ENCODE results near the gene INSM2. TPM values are rescaled to one million over a fixed set of nuclear protein-coding genes. Genes with fewer than 3 reads are reported as not detected.

The INSM2 gene
- not detected in 2 replicates for total RNA-seq

- peak; percentile 55 for DNase-seq
- no peaks in the 10 kb centered on the region for H3K9me3 Mint-ChIP-seq
- ATAC-seq (ENCODE audit: low read depth): peak; percentile 76
- H3K4me1 Mint-ChIP-seq: peaks cover 16% of the 10 kb centered on the region
- peak within 1 kb of the TSS; percentile 81 for H3K4me3 Mint-ChIP-seq
- H3K27ac Mint-ChIP-seq: no peak within 1 kb of the TSS
- peaks cover 41% of the 10 kb centered on the region for H3K27me3 Mint-ChIP-seq
- peaks cover 5% of the 10 kb centered on the region for H3K36me3 Mint-ChIP-seq (ENCODE audit: low read depth)
- CTCF ChIA-PET: no interaction called here
- TF ChIP-seq, protein P1, sequence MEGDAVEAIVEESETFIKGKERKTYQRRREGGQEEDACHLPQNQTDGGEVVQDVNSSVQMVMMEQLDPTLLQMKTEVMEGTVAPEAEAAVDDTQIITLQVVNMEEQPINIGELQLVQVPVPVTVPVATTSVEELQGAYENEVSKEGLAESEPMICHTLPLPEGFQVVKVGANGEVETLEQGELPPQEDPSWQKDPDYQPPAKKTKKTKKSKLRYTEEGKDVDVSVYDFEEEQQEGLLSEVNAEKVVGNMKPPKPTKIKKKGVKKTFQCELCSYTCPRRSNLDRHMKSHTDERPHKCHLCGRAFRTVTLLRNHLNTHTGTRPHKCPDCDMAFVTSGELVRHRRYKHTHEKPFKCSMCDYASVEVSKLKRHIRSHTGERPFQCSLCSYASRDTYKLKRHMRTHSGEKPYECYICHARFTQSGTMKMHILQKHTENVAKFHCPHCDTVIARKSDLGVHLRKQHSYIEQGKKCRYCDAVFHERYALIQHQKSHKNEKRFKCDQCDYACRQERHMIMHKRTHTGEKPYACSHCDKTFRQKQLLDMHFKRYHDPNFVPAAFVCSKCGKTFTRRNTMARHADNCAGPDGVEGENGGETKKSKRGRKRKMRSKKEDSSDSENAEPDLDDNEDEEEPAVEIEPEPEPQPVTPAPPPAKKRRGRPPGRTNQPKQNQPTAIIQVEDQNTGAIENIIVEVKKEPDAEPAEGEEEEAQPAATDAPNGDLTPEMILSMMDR (IDR thresholded peaks at IDR 0.05): no peak
- intact Hi-C loops (cut with micrococcal nuclease): loop anchor here (5.0 to 10.0 kb wide), 4 partner anchors 96 to 489 kb away; partner anchors contain the start of genes FAM177A1 and RALGAPA1
- POLR2A ChIA-PET: no interaction called here
Measured at GRCh38 chr14:35533357-35534207, at the start of gene INSM2. INSM2 (plus strand) TSS chr14:35534164; CDS start chr14:35534253, 89 bp downstream.

DNA sequence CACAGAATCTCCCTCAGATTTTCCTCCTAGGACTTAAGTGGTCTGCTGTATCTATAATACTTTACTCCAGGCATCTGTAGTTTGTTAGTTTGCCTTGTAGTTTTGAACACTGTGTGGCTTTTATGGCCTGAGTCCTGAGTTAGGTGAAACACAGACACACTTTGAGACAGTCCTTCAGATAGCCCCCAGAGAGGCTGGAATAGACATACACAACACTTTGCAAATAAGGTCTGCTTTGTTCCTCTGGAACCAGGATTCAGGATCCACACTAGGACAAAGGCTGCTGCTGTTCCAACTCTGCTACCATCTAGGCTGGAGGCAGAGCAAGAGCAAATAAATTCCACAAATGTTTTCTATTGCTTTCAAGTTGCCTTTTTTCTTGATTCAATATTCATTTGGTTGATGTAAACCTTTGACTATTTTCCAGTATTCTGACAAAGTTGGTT, 41.4 kb upstream of the INSM2 start:
- ATAC-seq (ENCODE audit: low read depth): no peak
- H3K36me3 Mint-ChIP-seq (ENCODE audit: low read depth): no peaks in the 10 kb centered on the region
- TF ChIP-seq, protein P1 (IDR thresholded peaks at IDR 0.05): no peak
- no peaks in the 10 kb centered on the region for H3K4me1 Mint-ChIP-seq
- DNase-seq: no peak
- no peak overlapping the region for H3K27ac Mint-ChIP-seq
- CTCF ChIA-PET: no interaction called here
- H3K4me3 Mint-ChIP-seq: no peak overlapping the region
- peaks cover 17% of the 10 kb centered on the region for H3K9me3 Mint-ChIP-seq
- POLR2A ChIA-PET: no interaction called here
- intact Hi-C loops (cut with micrococcal nuclease): no loop called here
- peaks cover 17% of the 10 kb centered on the region for H3K27me3 Mint-ChIP-seq

GRCh38 chr14:35495278-35495677, 38.7 kb upstream of the INSM2 start:
- Mint-ChIP-seq H3K9me3 (peaks cover 26% of the 10 kb centered on the region), H3K4me1 (no peaks in the 10 kb centered on the region), H3K27ac (no peak overlapping the region), H3K4me3 (no peak overlapping the region), H3K36me3 (ENCODE audit: low read depth) (no peaks in the 10 kb centered on the region), H3K27me3 (peaks cover 28% of the 10 kb centered on the region)
- ATAC-seq (ENCODE audit: low read depth) (no peak), DNase-seq (no peak)
- ChIA-PET POLR2A (no interaction called here), CTCF (no interaction called here)
- intact Hi-C loops (cut with micrococcal nuclease): no loop called here
- TF ChIP-seq, protein P1 (IDR thresholded peaks at IDR 0.05): no peak

- H3K9me3 Mint-ChIP-seq: peaks cover 9% of the 10 kb centered on the region
- peaks cover 33% of the 10 kb centered on the region for H3K27me3 Mint-ChIP-seq
- intact Hi-C loops (cut with micrococcal nuclease): no loop called here
- POLR2A ChIA-PET: no interaction called here
- no peak overlapping the region for H3K27ac Mint-ChIP-seq
- CTCF ChIA-PET: no interaction called here
- ATAC-seq (ENCODE audit: low read depth): no peak
- no peaks in the 10 kb centered on the region for H3K36me3 Mint-ChIP-seq (ENCODE audit: low read depth)
- TF ChIP-seq, protein P1 (IDR thresholded peaks at IDR 0.05): no peak
- no peaks in the 10 kb centered on the region for H3K4me1 Mint-ChIP-seq
- H3K4me3 Mint-ChIP-seq: no peak overlapping the region
- DNase-seq: no peak
Measured at GRCh38 chr14:35499180-35499579, 34.8 kb upstream of the INSM2 start.

- H3K4me1 Mint-ChIP-seq: no peaks in the 10 kb centered on the region
- ATAC-seq (ENCODE audit: low read depth) (no peak), DNase-seq (no peak)
- peaks cover 9% of the 10 kb centered on the region for H3K9me3 Mint-ChIP-seq
- H3K27ac Mint-ChIP-seq: no peak overlapping the region
- intact Hi-C loops (cut with micrococcal nuclease): no loop called here
- CTCF ChIA-PET: no interaction called here
- H3K36me3 Mint-ChIP-seq (ENCODE audit: low read depth): no peaks in the 10 kb centered on the region
- POLR2A ChIA-PET: no interaction called here
- TF ChIP-seq, protein P1 (IDR thresholded peaks at IDR 0.05): no peak
- peaks cover 20% of the 10 kb centered on the region for H3K27me3 Mint-ChIP-seq
- H3K4me3 Mint-ChIP-seq: no peak overlapping the region
Measured at GRCh38 chr14:35503646-35504045, 30.3 kb upstream of the INSM2 start.

Data from activated B cell treated with CpG ODN at 0.5 μM for 24 hours (primary cell).